GM18505 (cell line): ENCODE data around the gene PLEKHM2.

ENCODE experiments used
- ATAC-seq: cut with Tn5 transposase; IDR thresholded peaks from one replicate; pipeline ENCODE4 v1.9.1; 2021; ENCODE audit not compliant: unreplicated experiment
- POLR2A ChIP-seq: IDR thresholded peaks from 4 replicates; pipeline ENCODE4 v1.6.1; 2011; ENCODE audit warnings: borderline replicate concordance; ENCODE audit not compliant: insufficient read depth, insufficient read length; ENCODE audit errors: extremely low read depth

PLEKHM2 gene

GRCh38 chr1:15720861-15721260 is 36.7 kb downstream of the PLEKHM2 start:
- no peak for ATAC-seq
- no peak for TF ChIP-seq POLR2A

GRCh38 chr1:15722411-15722810 is 38.3 kb downstream of the PLEKHM2 start:
- no peak for ATAC-seq
- no peak for TF ChIP-seq POLR2A

DNA sequence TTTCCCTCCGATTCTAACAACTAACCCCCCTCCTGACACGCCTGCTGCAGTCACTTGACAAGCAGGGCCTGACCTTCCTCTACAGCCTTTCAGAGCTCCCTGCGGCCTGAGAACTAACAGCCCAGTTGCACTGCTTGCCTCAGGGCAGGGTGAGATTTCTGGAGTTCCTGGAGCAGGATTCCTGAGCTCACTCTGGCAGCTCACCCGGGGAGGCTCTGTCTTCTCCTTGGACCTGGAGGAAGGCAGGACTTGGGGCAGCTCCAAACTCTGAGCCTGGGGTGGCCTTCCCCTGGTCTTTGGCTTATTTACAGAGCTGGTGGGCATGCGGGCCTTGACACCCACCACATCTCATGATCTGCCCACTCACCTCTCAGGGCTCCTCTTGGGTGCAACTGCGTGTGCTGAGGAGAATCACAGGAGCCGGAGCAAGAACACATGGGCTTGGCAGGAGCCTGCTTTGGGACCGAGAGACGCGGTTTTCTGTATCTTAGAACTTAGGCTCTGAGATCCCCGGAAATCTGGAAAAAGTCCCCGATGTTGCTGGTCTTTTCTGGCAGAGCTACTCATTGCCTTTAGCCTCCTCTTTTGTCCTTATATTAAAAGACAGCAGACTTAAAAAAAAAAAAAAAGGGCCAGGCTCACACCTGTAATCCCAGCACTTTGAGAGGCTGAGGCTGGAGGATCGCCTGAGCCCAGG is 38.9 kb downstream of the PLEKHM2 start:
- TF ChIP-seq POLR2A = no peak
- ATAC-seq = no peak

- no peak for TF ChIP-seq POLR2A
- ATAC-seq = no peak
Observed at GRCh38 chr1:15723631-15724246, 39.6 kb downstream of the PLEKHM2 start.

DNA sequence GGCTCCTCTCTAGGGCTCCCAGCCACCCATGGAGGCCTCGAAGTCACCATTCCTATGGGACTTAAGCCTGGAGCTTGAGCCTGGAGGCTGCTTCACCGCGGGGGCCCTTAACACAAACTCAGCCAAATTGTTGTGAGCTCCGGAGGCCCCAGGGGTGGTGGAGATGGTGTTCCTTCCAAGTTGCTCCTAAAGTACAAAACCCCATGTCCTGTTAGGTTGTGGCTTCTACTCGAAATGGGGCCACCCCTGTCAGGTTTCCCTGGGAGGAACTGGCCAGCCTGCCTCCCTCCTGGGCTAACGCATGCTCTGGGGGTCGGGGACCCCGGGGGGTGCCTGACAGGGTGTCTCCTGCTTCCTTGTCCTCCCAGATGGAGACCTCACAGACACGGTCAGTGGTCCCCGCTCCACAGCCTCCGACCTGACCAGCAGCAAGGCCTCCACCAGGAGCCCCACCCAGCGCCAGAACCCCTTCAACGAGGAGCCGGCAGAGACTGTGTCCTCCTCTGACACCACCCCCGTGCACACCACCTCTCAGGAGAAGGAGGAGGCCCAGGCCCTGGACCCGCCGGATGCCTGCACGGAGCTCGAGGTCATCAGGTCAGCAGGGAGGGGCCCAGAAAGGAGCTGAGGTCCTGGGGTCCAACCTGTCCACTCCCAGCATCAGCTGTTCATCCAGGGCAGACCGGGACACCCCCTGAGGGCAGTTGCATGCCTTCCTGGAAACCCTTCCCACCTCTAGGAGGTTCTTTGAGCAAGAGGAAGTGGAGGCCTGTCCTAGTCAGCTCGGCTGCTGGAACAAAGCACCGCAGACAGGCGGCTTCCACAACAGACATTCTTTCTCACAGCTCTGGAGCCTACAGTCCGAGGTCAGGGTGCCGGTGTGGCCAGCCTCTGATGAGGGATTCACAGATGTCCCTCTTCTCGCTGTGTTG is 41.1 kb downstream of the PLEKHM2 start:
- TF ChIP-seq POLR2A = no peak
- ATAC-seq = no peak

GRCh38 chr1:15726508-15726907 is 42.4 kb downstream of the PLEKHM2 start:
- ATAC-seq = no peak
- TF ChIP-seq POLR2A = no peak

DNA sequence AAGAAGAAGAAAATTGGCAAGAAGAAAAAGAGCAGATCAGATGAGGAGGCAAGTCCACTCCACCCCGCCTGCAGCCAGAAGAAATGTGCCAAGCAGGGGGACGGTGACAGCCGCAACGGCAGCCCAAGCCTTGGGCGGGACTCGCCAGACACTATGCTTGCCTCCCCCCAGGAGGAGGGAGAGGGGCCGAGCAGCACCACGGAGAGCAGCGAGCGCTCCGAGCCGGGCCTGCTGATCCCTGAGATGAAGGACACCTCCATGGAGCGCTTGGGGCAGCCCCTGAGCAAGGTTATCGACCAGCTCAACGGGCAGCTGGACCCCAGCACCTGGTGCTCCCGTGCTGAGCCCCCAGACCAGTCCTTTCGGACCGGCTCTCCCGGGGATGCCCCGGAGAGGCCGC is 42.9 kb downstream of the PLEKHM2 start:
- ATAC-seq = no peak
- TF ChIP-seq POLR2A = no peak

DNA sequence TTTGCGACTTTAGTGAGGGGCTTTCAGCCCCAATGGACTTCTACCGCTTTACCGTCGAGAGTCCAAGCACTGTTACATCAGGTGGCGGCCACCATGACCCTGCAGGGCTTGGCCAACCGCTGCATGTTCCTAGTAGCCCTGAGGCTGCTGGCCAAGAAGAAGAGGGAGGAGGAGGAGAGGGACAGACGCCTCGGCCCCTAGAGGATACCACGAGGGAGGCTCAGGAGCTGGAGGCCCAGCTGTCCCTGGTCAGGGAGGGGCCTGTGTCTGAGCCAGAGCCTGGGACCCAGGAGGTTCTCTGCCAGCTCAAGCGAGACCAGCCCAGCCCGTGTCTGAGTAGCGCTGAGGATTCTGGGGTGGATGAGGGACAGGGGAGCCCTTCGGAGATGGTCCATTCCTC is 43.3 kb downstream of the PLEKHM2 start:
- ATAC-seq = no peak
- TF ChIP-seq POLR2A = no peak

GRCh38 chr1:15727866-15728534 is 43.9 kb downstream of the PLEKHM2 start:
- TF ChIP-seq POLR2A = no peak
- ATAC-seq = no peak

DNA sequence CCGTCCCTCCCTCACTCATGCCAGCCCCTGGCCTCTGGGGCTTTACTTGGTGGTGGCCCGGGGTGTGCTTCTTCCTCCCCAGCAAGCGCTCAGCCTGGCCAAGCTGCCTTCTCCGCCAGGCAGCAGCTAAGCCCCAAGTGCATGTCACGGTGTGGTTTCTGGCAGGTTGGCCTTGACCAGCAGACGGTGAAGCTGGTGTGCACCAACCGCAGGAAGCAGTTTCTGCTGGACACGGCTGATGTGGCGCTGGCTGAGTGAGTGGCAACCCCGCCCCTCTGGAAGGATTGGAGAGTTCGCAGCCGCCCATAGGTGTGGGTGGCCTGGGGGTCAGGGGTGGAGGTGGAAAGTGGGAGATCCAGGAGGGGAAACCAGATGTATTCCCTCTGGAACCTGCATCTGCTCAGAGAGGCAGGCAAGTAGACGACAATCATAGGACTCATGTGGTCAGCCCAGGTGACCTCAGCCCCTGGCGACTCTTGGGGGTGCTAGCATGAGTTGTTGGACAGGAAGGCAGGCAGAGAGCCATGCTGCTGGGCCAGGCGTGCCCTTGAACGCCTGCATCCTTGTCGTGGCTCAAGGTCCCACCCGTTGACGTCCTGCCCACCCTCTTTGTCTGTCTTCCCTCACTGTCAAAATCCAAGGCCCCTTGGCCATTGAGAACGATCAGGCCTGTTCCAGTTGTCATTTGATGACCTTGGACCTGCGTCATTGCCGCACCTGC is 45.0 kb downstream of the PLEKHM2 start:
- ATAC-seq = no peak
- no peak for TF ChIP-seq POLR2A

- TF ChIP-seq POLR2A = no peak
- ATAC-seq = no peak
Observed at GRCh38 chr1:15730423-15730822, 46.3 kb downstream of the PLEKHM2 start.

DNA sequence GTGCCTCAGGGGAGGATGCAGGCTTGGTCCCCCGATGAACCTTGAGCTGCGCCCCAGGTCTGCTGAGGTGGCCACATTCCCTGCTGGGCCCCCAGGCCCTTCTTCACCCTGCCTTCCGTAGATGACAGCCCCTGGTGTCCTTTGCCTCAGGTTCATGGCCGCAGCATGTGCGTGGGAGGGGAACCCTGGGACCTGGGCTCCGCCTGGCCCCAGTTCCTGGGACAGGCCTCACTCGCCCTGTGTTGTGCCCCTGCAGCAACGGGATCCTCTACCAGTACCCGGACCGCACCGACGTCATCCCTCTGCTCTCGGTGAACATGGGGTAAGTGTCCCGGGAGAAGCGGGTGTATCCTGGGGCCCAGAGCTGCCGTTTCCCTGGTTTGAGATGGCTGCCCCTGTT is 46.8 kb downstream of the PLEKHM2 start:
- no peak for TF ChIP-seq POLR2A
- no peak for ATAC-seq
